ENCODE data around the gene CREB5.

The CREB5 gene

DNA sequence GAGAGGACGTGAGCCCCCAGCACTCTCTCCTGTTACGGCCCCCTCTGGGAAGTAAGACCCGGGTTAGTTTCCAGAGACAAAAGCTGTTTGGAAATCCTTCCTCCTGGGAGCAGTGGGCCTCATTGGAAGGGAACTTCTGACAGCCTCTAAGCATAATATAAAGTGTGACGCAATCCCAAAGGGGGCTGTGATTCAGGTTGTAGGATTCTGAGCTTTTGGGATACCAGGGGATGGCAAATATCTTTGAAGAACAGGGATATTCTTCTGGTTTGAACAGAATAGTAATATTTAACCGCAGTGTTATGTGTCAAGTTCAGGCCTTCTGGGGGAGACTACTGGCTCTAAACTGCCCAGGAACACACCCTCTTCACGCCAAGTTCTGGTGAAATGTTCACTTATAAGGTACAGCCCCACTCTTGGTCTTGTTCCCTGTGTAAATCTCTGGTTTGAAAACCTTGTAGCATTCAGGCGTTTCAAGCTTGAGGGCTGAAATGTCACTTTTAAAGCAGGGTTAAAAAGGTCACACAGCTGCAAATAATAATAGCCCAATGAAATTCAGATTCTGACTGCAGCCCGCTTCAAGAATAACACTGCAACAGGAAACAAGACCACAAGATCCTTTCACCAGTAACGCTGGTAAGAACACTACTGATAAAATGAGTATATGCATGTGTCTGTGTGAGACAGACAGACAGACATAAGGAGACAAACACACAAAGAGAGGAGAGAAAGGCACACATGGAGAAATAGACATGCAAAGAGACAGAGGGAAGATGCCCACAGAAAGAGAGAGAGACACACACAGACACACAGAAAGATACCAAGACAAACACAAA lies 69.0 kb downstream of the CREB5 start:
- no peak for DNase-seq

DNA sequence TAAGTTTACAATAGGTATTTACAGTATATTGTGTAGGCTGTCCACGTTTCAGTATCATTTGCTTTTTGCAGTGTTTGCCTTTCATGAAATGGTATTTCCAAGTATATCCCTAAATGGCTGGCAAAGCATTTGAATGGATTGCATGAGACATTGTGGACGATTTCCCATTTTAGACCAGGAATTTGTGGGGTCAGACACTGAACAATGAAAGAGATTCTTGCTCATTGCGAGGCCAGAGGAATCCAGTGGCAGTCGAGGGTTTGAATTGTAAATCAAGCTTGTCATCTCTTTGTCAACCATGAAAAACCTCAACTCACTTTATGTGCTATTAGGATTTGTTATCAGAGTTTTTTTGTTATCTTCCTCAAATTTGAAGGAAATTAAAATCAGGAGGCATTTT lies 70.8 kb downstream of the CREB5 start:
- no peak for DNase-seq

DNA sequence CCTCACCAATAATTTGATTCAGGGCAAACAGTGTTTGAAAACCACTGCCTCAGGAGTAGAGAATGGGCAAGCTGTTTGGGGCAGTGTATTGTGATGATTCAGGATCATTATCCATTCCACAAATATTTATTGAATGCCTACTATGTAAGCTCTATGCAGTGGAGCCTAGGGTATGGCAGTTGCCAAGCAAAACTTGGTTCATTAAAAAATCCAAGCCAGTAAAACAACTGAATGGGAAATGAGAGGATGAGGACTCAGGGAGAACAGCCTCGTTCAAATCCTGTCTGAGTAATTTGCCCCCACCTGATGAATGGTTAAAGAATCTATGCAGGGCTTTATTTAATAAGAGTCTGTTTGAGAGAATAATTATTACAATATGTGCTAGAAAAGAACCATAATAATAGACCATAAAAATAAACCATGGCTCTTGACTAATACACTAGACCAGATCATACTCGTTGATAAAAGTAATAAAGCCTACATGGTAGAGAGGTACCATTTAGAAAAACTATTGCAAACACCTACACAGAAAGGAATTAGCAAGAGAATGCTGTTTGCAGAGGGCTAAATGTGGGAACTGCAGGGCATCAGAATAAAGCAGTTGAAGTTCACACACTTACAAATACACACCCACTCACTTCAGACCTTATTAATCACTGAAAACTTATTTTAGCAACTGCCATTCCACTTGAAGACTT lies 71.7 kb downstream of the CREB5 start:
- DNase-seq: no peak

DNA sequence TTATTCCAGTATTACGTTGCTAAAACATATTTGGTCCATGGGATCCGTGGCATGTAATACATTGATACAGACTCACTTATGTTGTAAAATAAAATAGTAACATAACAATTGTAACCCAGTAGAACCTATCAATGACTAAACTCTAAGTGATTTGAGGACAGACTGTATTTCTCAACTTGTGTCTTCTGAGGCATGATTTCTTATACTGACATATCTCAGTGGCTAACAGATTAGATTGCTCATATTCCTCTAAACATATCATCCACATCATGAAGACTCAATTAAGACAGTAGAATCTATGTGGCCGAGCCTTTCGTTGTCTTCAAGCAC lies 72.3 kb downstream of the CREB5 start:
- no peak for DNase-seq

DNA sequence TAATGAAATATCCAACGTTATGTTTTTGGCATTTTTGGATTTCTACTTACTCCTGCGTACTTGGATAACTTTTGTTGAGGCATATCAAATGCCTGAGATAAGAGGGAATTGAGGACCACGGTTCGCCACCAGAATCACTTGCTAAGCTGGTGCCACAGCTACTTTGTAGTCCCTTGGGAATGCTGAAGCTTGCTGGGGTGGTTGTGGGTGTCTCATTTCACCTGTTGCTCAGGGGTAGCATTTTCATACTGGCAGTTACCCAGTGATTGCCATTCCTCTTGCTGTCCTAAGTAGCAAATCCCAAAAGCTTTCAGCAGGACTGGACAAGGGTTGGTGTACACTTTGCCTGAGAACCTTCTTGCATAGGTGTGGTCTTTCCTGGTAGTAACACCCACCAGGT lies 75.2 kb downstream of the CREB5 start:
- DNase-seq: no peak

DNA sequence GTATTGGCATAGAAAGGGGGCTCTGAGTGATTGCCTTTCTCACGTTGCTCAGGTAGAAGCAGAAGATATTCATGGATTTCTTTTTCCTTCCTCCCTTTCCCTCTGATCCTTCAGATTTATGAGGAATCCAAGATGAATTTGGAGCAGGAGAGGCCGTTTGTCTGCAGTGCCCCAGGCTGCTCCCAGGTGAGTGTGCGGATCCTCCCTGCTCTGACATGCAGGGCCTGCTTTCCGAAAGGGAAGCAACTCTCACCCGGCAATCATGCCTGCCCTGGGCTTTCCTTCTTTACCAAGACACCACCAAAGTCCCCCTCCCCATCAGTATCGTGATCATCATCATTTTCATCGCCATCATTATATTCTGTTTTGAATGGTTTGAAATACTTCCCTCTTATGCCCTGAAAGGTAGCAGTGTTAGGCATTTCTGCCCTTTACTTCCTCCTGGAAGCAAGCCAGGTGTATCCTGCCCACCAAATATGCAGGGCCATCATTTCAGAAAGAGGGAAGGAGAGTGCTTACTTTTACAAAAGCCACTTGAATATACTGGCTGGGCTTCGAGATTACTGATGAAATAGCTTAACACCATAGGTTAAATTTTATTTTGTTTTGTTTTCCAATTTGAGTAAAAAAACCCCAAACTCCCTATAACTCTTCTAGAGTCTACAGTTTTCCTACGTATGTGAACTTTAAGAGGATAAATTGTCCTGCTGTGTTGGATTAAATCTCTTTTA lies 75.9 kb downstream of the CREB5 start:
- no peak for DNase-seq

DNA sequence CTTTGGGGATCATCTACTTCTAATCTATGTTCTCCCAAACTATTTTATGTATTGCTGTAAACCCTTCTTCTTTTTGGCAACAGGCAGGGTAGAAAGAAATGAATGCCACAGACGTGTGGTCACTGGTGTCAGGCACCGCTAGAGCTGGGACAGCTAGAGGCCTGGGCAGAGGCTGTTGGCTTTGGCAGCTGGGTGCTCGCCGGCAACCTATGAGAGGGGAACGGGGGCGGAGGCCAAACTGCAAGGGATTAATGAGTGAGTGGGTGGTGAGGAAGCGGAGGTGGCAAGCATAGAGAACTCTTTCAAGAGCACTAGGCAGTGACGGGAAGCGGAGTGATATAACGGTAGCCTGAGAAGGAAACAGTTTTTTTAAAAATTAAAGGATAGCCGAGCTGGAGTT lies 78.5 kb downstream of the CREB5 start:
- DNase-seq: no peak

DNA sequence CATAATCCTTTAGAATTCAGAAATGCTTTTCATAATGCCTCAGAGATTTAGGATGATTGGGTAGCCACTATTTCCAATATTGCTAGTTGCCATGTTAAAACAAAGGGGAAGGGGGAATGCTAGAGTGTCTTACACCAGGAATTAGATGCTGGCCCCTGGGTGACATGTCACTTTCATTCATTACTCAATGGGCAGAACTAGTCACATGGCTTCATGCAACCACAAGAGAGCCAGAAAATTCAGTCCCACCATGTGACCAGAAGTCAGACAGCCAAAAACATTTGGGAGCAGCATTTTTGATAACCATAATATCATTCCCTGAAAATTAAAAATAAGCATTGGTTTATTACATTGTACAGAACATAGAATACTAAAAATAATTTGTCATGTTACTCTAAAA lies 81.2 kb downstream of the CREB5 start:
- no peak for DNase-seq

DNA sequence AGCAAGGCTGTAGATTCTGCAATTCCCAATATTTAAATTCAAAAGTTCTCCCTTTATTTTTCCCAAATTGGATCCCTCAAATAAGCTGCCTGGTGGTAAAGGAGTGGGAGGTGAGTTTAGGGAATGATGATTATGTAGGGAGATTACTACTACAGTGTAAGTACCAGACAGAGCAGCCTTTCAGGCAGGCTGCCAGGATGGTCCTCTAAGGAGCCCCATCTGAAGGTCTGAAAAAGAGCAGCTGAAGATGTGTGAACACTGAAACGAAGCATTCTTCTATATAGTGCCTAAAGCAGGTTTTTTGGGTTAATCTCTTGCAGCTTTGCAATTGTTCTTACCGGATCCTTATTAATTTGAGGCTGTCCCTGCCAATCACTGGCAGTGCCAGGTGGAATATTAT lies 84.7 kb downstream of the CREB5 start:
- DNase-seq: no peak

DNA sequence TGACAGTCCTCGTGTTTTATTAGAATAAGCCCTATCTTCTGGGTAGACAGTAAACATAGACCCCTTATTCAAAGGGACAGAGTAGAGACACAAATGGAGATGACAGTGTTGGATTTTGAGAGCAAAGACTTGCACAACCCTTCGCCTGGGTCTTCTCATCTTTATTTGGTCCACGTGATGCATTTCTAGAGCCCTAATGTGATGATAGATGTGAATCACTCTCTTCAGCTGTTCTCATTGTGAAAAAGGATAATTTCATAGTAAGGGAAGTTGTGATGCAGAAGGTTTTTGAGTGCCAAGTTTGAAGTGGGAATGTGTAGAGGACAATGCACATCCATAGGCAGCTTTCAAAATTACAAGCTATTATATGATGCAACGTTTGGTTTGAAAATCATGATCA lies 86.3 kb downstream of the CREB5 start:
- no peak for DNase-seq

DNA sequence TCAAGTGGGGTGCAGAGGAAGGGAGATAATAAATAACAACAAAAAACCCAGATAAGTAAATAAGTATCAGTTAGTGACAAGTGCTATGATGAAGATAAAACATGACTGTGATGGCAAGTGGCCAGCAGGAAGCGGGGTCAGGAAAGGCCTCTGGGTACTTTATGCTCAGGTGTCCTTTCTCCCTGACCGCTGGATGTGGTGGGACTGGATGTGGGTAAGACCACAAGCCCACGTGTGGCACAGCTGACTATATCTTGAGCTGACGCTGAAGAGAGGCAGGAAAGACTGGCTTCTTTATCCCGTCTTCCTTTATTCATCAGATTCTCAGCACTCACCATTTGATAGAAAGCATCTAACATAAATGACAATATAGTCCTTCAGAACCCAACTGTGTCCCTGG lies 87.8 kb downstream of the CREB5 start:
- DNase-seq: no peak

DNA sequence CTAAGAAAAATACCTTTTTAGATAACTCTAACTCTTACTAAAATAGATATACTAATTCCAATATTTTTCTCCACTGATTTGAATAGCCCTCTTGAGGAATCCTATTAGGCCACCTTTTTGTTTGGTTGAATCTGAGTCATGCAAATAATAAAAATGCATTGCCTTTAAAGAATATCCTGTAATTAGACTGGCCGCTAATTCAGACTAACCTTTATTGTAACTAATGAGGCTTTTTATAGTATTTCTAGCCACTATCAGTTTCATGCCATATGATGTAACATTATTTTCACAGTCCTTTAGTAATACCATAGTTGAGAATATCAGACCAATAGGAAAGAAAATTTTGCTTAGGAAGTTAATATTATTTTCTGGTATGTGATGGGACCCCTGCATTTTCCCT lies 90.1 kb downstream of the CREB5 start:
- DNase-seq: no peak

DNA sequence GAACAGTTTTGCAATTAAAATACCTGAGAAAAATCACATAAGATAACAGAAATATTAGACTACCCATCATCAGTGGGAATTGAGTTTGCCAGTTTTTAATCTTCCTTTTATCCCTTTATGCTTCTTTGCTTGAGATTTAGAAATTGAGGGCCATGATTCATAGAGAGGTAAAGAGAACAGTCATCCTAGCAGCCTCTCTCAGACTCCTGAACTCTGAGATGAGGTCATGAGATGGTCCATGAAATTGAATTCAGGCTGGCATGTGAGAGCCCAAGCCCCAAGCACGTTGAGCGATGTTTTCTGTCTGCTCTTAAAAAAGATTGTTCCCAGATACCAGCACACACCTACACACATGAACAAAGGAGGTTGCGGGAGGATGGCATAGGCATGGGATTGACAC lies 91.1 kb downstream of the CREB5 start:
- DNase-seq: no peak

DNA sequence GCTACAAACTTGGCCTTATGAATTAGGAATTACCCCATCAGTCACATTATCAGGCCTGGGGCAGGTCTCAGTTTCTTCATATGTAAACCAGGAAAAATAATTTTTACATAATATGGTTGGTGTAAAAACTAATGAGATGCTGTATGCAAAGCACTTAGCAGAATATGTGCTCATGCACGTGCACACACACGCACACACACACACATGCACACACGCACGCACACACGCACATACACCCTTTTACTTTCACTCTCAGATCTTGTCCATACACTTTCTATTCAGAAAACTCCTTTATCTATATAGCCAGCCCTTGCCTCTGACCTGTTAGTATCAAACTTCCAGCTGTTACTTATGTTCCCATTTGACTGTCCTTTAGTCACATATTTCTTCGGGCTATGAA lies 92.7 kb downstream of the CREB5 start:
- no peak for DNase-seq

DNA sequence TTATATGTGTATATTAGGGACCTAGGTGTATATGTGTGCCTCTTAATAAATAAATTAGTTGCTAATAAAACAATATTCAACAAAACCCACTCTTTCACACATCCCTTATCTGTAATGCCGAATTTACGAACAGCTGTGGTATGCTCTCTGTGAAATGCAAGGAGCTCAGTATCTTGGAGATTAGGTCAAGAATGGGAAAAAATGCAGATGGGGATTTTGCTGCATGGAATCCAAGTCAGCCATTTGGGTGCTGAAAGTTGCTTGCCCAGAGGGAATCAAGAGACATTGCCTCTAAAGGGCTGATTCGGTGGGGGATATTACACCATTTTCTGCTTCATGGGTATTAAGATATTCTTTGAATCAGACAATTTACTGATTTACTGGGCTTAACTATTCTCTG lies 93.5 kb downstream of the CREB5 start:
- no peak for DNase-seq

DNA sequence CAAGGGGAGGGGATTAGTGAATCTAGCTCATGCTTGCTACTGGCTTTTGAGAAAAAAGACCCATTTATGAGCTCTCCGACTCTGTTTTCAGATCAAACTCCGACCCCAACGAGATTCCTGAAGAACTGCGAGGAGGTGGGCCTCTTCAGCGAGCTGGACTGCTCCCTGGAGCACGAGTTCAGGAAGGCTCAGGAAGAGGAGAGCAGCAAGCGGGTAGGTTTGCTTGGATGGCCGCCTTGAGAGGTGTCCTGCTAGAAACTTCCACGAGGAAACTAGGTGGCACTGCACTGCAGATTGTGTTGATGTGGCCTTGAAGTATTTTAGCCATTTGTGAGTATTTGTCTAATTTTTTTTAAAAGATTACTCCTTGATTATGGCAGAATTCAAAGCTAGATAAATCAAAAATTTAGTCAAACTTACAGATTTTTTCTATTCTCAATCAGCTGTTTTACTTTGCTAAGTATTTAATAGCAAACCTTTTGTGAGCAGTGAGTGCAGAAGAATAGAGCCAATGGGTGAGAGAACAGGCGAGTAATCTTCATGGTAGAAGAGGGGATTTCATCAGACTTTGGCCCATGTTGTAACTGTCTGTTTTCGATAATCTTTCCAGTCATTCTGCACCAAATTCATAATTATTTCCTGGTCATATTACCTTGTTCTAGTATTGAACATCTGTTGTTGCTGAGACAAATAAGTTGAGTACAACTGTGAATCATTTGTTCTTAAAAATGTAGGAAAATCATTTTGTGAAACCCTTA lies 95.4 kb downstream of the CREB5 start:
- DNase-seq: no peak

DNA sequence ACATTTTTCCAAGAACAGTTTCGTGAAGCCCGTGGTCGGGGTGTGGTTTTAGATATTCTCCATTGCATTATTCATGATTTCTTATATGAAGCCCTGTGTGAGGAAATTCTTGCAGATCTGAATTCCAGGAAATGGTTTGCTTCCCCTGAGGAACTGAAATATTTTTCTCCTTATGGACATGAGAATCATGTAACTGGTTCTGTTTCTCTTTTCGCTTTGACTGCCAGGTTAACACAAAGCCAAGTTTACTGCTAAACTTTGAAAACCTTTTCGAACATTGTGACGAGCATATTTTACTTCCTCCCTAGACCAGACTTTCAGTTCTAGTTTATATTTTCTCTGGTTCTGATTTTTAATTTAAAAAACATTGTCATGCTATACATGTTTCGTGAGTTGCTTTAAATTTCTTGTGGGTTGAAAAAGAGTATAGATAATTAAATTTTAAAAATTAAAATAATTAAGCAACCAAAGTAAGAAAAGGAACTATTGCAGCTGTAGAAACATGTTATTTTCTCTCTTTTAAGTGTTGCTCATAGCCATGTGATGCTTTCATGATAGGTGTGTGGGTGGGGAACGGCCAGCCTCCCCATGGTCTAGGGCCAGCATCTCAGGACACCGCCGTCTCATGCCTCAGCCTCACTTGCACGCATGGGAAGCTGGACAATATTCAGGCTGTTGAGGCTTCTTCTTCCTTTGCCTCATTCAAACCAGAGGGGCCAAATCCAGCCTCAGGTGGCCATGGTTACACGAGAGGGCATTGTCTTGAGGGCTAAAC lies 97.1 kb downstream of the CREB5 start:
- no peak for DNase-seq

DNA sequence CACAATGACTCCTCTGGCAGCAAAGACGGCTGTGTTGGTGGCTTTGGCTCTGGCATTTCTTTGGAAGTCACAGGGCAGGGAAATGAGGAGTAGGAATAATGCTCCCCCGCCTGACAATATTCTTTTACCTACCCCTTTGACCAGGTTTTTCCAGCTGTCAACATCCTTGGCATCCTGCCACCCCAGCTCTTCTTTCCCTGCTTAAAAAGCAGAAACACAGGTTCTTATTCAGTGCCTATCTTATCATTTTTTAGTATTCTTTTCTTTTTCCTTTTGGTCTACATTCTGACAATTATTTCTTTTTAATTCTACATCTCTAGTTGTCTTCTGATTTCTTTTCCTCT lies 97.7 kb downstream of the CREB5 start:
- DNase-seq: no peak

DNA sequence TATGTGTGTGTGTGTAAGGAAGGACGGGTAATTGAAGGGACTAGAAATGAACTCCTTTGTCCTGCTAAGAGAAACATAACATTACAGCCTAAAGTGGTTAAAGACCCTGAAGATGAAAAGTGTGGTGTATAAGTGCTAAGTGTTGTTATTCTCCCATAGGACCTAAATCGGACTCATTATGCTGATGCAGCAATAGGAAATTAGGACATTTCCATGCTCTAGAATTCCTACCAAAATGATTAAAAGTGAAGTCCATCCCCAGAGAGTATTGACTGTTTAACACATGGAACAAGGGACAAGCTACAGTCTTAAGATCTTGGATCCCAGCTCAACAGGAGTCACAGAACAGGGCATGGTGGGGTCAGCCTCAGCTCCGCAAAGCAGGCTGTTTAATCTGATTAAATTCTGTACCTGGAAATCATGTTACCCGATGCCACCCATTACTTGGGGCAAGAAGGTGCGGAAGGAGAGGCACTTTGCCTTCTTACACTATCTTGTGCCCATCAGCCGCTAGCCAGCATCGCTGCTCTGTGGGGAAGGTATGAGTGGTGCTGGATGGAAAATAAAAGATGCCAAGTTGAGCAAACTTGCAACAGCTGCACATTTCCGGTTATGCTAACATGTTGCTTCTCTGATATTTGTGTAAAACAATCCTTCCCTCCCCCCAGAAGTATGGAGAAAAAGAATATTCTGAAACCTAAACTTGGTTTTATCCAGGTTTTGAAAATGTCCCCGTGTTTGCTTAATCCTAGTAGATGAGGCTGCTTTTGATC lies 100.5 kb downstream of the CREB5 start:
- no peak for DNase-seq

DNA sequence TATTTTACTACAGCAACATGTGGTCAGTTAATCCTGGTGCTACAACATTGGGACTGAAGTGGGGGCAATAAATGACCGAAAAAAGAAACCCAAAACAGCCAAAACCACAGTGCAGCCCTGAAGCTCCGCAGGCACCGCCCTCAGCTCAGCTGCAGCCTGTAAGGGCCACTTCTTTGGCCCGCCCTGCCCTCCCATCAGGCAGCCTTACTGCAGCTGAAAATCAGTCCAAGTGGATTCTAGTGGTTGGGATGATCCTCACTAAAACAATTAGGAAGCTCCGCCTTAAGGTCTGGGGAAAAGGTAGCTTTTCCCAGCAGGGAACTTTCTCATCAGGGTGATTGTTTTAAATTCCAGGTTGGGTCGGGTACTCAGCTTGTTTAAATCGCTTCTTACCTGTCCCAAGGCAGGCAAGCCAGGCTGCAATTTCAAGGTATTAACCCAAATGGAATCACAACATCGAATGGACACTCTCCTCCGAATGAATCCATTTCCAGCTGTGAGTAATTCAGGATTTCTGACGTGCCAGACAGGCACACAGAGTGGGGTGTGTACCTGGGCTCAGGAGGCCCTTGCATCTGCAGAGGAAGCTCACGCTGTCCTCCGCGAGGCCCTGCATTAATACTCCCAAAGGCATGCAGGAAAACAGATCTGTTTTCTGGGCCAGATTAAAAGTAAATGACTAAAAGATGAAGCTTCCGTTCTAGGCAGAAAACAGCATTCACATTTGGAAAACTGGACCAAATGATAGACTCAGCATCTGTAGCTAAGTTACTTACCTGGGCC lies 104.3 kb downstream of the CREB5 start:
- DNase-seq: no peak

DNA sequence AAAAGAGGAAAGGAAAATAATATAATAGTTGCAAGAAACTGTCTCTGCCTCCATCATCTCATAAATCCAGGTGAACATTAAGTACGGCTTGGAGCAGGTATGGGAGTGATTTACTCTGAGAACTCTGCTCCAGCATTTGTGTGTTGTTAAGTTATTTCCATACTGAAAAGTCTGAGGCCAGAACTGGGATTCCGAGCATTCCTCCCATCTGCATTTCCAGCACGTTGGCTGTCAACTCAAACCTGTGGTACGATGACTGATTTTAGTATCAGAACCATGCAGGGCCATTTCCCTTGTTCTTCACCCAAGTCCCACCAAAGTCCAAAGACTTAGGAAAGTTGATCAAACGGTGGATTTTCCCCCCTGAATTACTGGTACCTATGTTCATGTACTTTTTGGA lies 104.9 kb downstream of the CREB5 start:
- no peak for DNase-seq

Data from activated gamma-delta T cell treated with Interleukin-2 at 50 U/mL for 16 hours (primary cell).